Measurements from ENCODE around the gene FCSK. TPM values are rescaled to one million over a fixed set of nuclear protein-coding genes. Genes with fewer than 3 reads are reported as not detected.
"Not testable (repeated sequence)": the region's sequence is repeated elsewhere in the genome, so short reads cannot be mapped to it uniquely, and the experiment has no call there.

The FCSK gene
- total and polyA plus RNA-seq, 4 donors = 7.3 to 20.4 (median 15.7) TPM

GRCh38 chr16:70522216-70523075 is 68.1 kb downstream of the FCSK start:
- Histone ChIP-seq H3K27ac (ENCODE audit: low read depth, low read length) (peak overlapping the region; percentile 75), H3K27me3 (ENCODE audit: control insufficient read depth, insufficient read depth, low read length) (no peaks in the 10 kb centered on the region), H3K36me3 (ENCODE audit: control insufficient read depth, insufficient read depth, low read length) (peaks cover 16% of the 10 kb centered on the region), H3K4me3 (ENCODE audit: low read depth, low read length) (peak overlapping the region; percentile 98), H3K9me3 (ENCODE audit: control insufficient read depth, insufficient read depth, low read length) (no peaks in the 10 kb centered on the region), H3K4me1 (ENCODE audit: control insufficient read depth, insufficient read depth, low read length) (peaks cover 25% of the 10 kb centered on the region)
- DNase-seq (ENCODE audit: low read depth in 4 of 6, low spot score in 6 of 6) = no peak
- 94% methylated on average over 10 of the region's 18 CpGs for WGBS (ENCODE audit: insufficient coverage)

GRCh38 chr16:70523076-70523742 is 68.8 kb downstream of the FCSK start, which contains the start of gene COG4:
COG4 (minus strand) TSS chr16:70523554; CDS start chr16:70523543, 11 bp downstream.
- peak within 1 kb of the TSS; percentile 75 for H3K27ac ChIP-seq (ENCODE audit: low read depth, low read length)

GRCh38 chr16:70523743-70524398 is 69.5 kb downstream of the FCSK start, which contains the start of gene SF3B3:
SF3B3 (plus strand) TSS chr16:70523816; CDS start chr16:70526657, 2,841 bp downstream.
- Histone ChIP-seq H3K27ac (ENCODE audit: low read depth, low read length) (peak within 1 kb of the TSS; percentile 75), H3K36me3 (ENCODE audit: control insufficient read depth, insufficient read depth, low read length) (peaks cover 17% of the 10 kb centered on the region), H3K9me3 (ENCODE audit: control insufficient read depth, insufficient read depth, low read length) (no peaks in the 10 kb centered on the region), H3K4me1 (ENCODE audit: control insufficient read depth, insufficient read depth, low read length) (peaks cover 25% of the 10 kb centered on the region), H3K27me3 (ENCODE audit: control insufficient read depth, insufficient read depth, low read length) (no peaks in the 10 kb centered on the region), H3K4me3 (ENCODE audit: low read depth, low read length) (peak within 1 kb of the TSS; percentile 98)
- DNase-seq (ENCODE audit: low read depth in 4 of 6, low spot score in 6 of 6) = peak in 3 of 6 donors; percentile 13 to 79 (median 46)
- 0% methylated on average over 20 of the region's 32 CpGs for WGBS (ENCODE audit: insufficient coverage)

More at GRCh38 chr16:70523076-70523742, 68.8 kb downstream of the FCSK start, which contains the start of gene COG4:
- peak in 5 of 6 donors; percentile 80 to 97 (median 86) for DNase-seq (ENCODE audit: low read depth in 4 of 6, low spot score in 6 of 6)
- Histone ChIP-seq H3K4me1 (ENCODE audit: control insufficient read depth, insufficient read depth, low read length) (peaks cover 25% of the 10 kb centered on the region), H3K36me3 (ENCODE audit: control insufficient read depth, insufficient read depth, low read length) (peaks cover 17% of the 10 kb centered on the region), H3K4me3 (ENCODE audit: low read depth, low read length) (peak within 1 kb of the TSS; percentile 98), H3K9me3 (ENCODE audit: control insufficient read depth, insufficient read depth, low read length) (no peaks in the 10 kb centered on the region), H3K27me3 (ENCODE audit: control insufficient read depth, insufficient read depth, low read length) (no peaks in the 10 kb centered on the region)
- 0% methylated on average over 26 of the region's 36 CpGs for WGBS (ENCODE audit: insufficient coverage)

GRCh38 chr16:70524399-70524825 is 70.0 kb downstream of the FCSK start:
- peak in 2 of 6 donors; percentile 4 to 40 for DNase-seq (ENCODE audit: low read depth in 4 of 6, low spot score in 6 of 6)
- H3K9me3 ChIP-seq (ENCODE audit: control insufficient read depth, insufficient read depth, low read length); H3K27me3 ChIP-seq (ENCODE audit: control insufficient read depth, insufficient read depth, low read length): not testable (repeated sequence)
- 0% methylated on average over 18 of the region's 24 CpGs for WGBS (ENCODE audit: insufficient coverage)
- Histone ChIP-seq H3K4me3 (ENCODE audit: low read depth, low read length) (peak overlapping the region; percentile 98), H3K36me3 (ENCODE audit: control insufficient read depth, insufficient read depth, low read length) (peaks cover 19% of the 10 kb centered on the region), H3K4me1 (ENCODE audit: control insufficient read depth, insufficient read depth, low read length) (peaks cover 25% of the 10 kb centered on the region), H3K27ac (ENCODE audit: low read depth, low read length) (peak overlapping the region; percentile 75)

GRCh38 chr16:70526403-70526802 is 72.0 kb downstream of the FCSK start:
- Histone ChIP-seq H3K4me1 (ENCODE audit: control insufficient read depth, insufficient read depth, low read length) (peaks cover 24% of the 10 kb centered on the region), H3K9me3 (ENCODE audit: control insufficient read depth, insufficient read depth, low read length) (no peaks in the 10 kb centered on the region), H3K4me3 (ENCODE audit: low read depth, low read length) (no peak overlapping the region), H3K27me3 (ENCODE audit: control insufficient read depth, insufficient read depth, low read length) (no peaks in the 10 kb centered on the region), H3K27ac (ENCODE audit: low read depth, low read length) (no peak overlapping the region), H3K36me3 (ENCODE audit: control insufficient read depth, insufficient read depth, low read length) (peaks cover 35% of the 10 kb centered on the region)
- 80% methylated on average over 5 of the region's 6 CpGs for WGBS (ENCODE audit: insufficient coverage)
- no peak for DNase-seq (ENCODE audit: low read depth in 4 of 6, low spot score in 6 of 6)

GRCh38 chr16:70527315-70527996 is 73.1 kb downstream of the FCSK start:
- peaks cover 18% of the 10 kb centered on the region for H3K4me1 ChIP-seq (ENCODE audit: control insufficient read depth, insufficient read depth, low read length)
- 69% methylated on average over 4 of the region's 8 CpGs for WGBS (ENCODE audit: insufficient coverage)
- H3K27me3 ChIP-seq (ENCODE audit: control insufficient read depth, insufficient read depth, low read length) = no peaks in the 10 kb centered on the region
- H3K4me3 ChIP-seq (ENCODE audit: low read depth, low read length) = no peak overlapping the region
- no peak for DNase-seq (ENCODE audit: low read depth in 4 of 6, low spot score in 6 of 6)
- no peaks in the 10 kb centered on the region for H3K9me3 ChIP-seq (ENCODE audit: control insufficient read depth, insufficient read depth, low read length)
- H3K27ac ChIP-seq (ENCODE audit: low read depth, low read length) = no peak overlapping the region
- H3K36me3 ChIP-seq (ENCODE audit: control insufficient read depth, insufficient read depth, low read length) = peaks cover 45% of the 10 kb centered on the region

GRCh38 chr16:70529051-70529777 is 74.8 kb downstream of the FCSK start:
- WGBS (ENCODE audit: insufficient coverage) = 87% methylated on average over 4 of the region's 8 CpGs
- Histone ChIP-seq H3K27ac (ENCODE audit: low read depth, low read length) (no peak overlapping the region), H3K36me3 (ENCODE audit: control insufficient read depth, insufficient read depth, low read length) (peaks cover 49% of the 10 kb centered on the region), H3K4me3 (ENCODE audit: low read depth, low read length) (no peak overlapping the region), H3K27me3 (ENCODE audit: control insufficient read depth, insufficient read depth, low read length) (no peaks in the 10 kb centered on the region), H3K4me1 (ENCODE audit: control insufficient read depth, insufficient read depth, low read length) (peaks cover 18% of the 10 kb centered on the region), H3K9me3 (ENCODE audit: control insufficient read depth, insufficient read depth, low read length) (no peaks in the 10 kb centered on the region)
- DNase-seq (ENCODE audit: low read depth in 4 of 6, low spot score in 6 of 6) = peak in 3 of 6 donors; percentile 12 to 69 (median 60)

All from spinal cord (tissue), 10 donors.